Transverse colon (tissue), 4 donors: Measurements from ENCODE around the gene GRIK4. TPM values are rescaled to one million over a fixed set of nuclear protein-coding genes. Genes with fewer than 3 reads are reported as not detected.

ENCODE experiments used
- DNase-seq: peaks from one replicate; pipeline ENCODE4 v3.0.0-alpha.2; 2019
- H3K27ac ChIP-seq, 4 donors: fragments of 200-600 bp; sonication (generic); 2 replicates each; pipeline ENCODE4 v1.5.1; 2016 to 2018; ENCODE audit warnings: inconsistent platforms in 4 of 4
- H3K27me3 ChIP-seq: fragments of 200-600 bp; sonication (generic); 2 replicates; pipeline ENCODE4 v1.5.1; 2017; ENCODE audit warnings: inconsistent platforms
- H3K36me3 ChIP-seq, 4 donors: fragments of 200-600 bp; sonication (generic); 2 replicates each; pipeline ENCODE4 v1.5.1; 2017 to 2019; ENCODE audit warnings: inconsistent platforms in 4 of 4
- H3K4me1 ChIP-seq, 4 donors: fragments of 200-600 bp; sonication (generic); 2 replicates each; pipeline ENCODE4 v1.5.1; 2017 to 2020; ENCODE audit warnings: inconsistent platforms in 4 of 4
- H3K4me3 ChIP-seq, 4 donors: fragments of 200-600 bp; sonication (generic); 1 replicate in 1 of 4; 2 replicates in 3 of 4; pipeline versions ENCODE4 v1.5.1 to v1.6.1; 2017 to 2019; ENCODE audit warnings: inconsistent platforms in 4 of 4
- H3K9me3 ChIP-seq, 2 donors: fragments of 200-600 bp; sonication (generic); 2 replicates each; pipeline ENCODE4 v1.5.1; 2017 to 2019; ENCODE audit warnings: inconsistent platforms in 2 of 2
- EP300 ChIP-seq: sonication (generic); formaldehyde crosslinking; IDR thresholded peaks from one replicate; pipeline ENCODE4 v1.6.1; 2017; ENCODE audit warnings: antibody characterized with exemption, low read depth
- POLR2A ChIP-seq: fragments of 450-650 bp; IDR thresholded peaks from one replicate; pipeline ENCODE4 v1.6.1; 2016; ENCODE audit warnings: antibody characterized with exemption, mild to moderate bottlenecking, moderate library complexity
- POLR2AphosphoS5 ChIP-seq, 3 donors: sonication (generic); formaldehyde crosslinking; IDR thresholded peaks; one replicate each; pipeline ENCODE4 v1.6.1; 2016; ENCODE audit warnings: antibody characterized with exemption in 3 of 3
- WGBS, 2 donors: methylation state at CpG; one replicate each; pipeline ENCODE4 v1.1.5; 2018; ENCODE audit warnings: low coverage in 1 of 2; 5-methylcytosine and 5-hydroxymethylcytosine counted together
- in situ Hi-C, 4 donors: fragments of 200-750 bp; cut with MboI; loops; one replicate each; pipeline versions ENCODE4 v1.15.0 to v1.15.1; 2017; ENCODE audit warnings: low sequenced_read_pairs in 3 of 4, low pct_ligation_motif_present in 1 of 4, low pct_unique_long_range_greater_than_20kb in 1 of 4
- intact Hi-C: fragments of 100-400 bp; cut with DNase I; formaldehyde crosslinking; loops from one replicate; pipeline ENCODE4 v1.15.1; 2023; ENCODE audit warnings: low total_unique reads
- total RNA-seq, 4 donors: library from RNA; depleted of rRNA; stranded (reverse); fragments of >200 nt; gene quantifications; one replicate each; pipeline ENCODE4 v1.1.0, GENCODE V29; 2016
- TF ChIP-seq, protein P1 (sequence below), 5 experiments: fragments of 200-600 bp in 3 of 5; fragments of 450-650 bp in 2 of 5; sonication (generic) in 3 of 5; IDR thresholded peaks; 1 replicate in 2 of 5; 2 replicates in 3 of 5; pipeline ENCODE4 v1.5.1; 2016 to 2017; ENCODE audit warnings: antibody characterized with exemption in 5 of 5, inconsistent platforms in 3 of 5, mild to moderate bottlenecking in 2 of 5, moderate library complexity in 1 of 5

Gene GRIK4
- total RNA-seq, 4 donors from 2014 or later = 2.6 TPM; not detected in 3

- H3K36me3 ChIP-seq = no peaks in the 10 kb centered on the region
- DNase-seq = no peak
- intact Hi-C loops (no loop called here), in situ Hi-C loops (no loop called here)
- H3K9me3 ChIP-seq = no peaks in the 10 kb centered on the region
- TF ChIP-seq EP300 = no peak
- TF ChIP-seq POLR2AphosphoS5 (IDR thresholded peaks at IDR 0.05) = no peak
- TF ChIP-seq POLR2A = no peak
- TF ChIP-seq, protein P1, sequence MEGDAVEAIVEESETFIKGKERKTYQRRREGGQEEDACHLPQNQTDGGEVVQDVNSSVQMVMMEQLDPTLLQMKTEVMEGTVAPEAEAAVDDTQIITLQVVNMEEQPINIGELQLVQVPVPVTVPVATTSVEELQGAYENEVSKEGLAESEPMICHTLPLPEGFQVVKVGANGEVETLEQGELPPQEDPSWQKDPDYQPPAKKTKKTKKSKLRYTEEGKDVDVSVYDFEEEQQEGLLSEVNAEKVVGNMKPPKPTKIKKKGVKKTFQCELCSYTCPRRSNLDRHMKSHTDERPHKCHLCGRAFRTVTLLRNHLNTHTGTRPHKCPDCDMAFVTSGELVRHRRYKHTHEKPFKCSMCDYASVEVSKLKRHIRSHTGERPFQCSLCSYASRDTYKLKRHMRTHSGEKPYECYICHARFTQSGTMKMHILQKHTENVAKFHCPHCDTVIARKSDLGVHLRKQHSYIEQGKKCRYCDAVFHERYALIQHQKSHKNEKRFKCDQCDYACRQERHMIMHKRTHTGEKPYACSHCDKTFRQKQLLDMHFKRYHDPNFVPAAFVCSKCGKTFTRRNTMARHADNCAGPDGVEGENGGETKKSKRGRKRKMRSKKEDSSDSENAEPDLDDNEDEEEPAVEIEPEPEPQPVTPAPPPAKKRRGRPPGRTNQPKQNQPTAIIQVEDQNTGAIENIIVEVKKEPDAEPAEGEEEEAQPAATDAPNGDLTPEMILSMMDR (IDR thresholded peaks at IDR 0.05) = no peak
- no peak overlapping the region for H3K4me3 ChIP-seq
- H3K27me3 ChIP-seq = peaks cover 6% of the 10 kb centered on the region
- H3K27ac ChIP-seq = no peak overlapping the region
- 85 to 93% methylated on average over 5 to 10 of the region's 10 CpGs for WGBS, 2 donors
- H3K4me1 ChIP-seq = no peaks in the 10 kb centered on the region
Observed at GRCh38 chr11:120991830-120992686, 480.5 kb downstream of the GRIK4 start.

DNA sequence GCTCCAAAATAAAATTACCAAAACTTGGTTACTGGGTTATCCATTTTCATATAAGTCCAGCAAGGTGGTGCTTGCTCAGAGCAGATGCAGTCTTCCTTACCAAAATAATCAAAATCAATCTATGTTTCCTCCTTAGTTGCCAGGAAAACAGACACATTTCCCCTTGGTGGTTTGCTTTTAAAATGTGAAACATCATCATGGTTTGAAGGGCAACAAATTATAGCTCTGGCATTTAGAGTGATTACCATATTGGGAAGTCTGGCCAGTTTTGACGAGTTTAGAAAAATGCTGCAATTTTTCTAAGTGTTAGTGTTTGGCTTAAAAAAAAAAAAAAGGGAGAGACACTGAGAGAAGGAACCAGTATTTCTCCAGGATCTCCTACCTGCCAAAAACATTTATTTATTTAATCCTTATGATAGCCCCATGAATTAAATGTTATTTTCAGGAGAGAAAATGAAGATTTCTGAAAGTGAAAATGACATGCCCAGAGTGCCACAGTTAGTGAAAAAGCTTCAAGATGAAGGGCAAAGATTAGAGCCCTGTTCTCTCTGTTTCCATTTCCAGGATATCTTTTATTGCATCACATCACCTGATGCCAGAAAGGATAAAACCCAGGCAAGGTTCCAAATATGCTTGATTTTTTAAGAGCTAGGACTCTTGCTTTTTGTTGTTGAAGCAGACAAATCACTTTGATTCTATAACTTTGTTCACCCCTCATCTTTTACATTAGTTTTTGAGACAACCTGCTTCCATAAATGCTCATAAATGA is 482.7 kb downstream of the GRIK4 start:
- H3K36me3 ChIP-seq = no peaks in the 10 kb centered on the region
- H3K4me3 ChIP-seq = no peak overlapping the region
- intact Hi-C loops (no loop called here), in situ Hi-C loops (no loop called here)
- no peaks in the 10 kb centered on the region for H3K4me1 ChIP-seq
- TF ChIP-seq POLR2AphosphoS5 (IDR thresholded peaks at IDR 0.05) (no peak), EP300 (no peak), POLR2A (no peak)
- TF ChIP-seq, protein P1 (IDR thresholded peaks at IDR 0.05) = no peak
- WGBS, 2 donors = 33 to 60% methylated on average over 1 of the region's 1 CpG
- peaks cover 4% of the 10 kb centered on the region for H3K27me3 ChIP-seq
- no peaks in the 10 kb centered on the region for H3K9me3 ChIP-seq
- DNase-seq = no peak
- H3K27ac ChIP-seq = no peak overlapping the region

DNA sequence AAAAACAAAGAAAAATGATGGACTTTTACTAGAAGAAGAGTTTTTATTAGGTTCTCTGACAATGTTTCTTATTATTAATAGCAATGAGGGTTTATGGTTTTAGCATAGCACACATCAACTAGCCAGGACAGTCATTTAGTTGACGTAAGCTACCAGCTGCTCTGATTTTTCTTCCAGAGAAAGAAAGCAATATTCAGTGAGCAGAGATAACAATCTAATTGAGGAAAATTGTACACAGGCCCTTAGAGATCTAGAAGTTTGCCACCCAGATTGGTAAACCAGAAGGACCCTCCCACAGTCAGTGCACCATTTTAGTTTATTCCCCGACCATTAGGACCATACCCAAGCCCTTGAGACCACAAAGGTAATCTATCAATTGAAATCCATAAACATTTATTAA is 483.6 kb downstream of the GRIK4 start:
- H3K27me3 ChIP-seq = peaks cover 4% of the 10 kb centered on the region
- no peak overlapping the region for H3K4me3 ChIP-seq
- TF ChIP-seq POLR2AphosphoS5 (IDR thresholded peaks at IDR 0.05) (no peak), POLR2A (no peak)
- no peaks in the 10 kb centered on the region for H3K9me3 ChIP-seq
- WGBS, 2 donors = 65 to 86% methylated on average over 2 of the region's 2 CpGs
- in situ Hi-C loops = no loop called here
- no peak for DNase-seq
- no peaks in the 10 kb centered on the region for H3K4me1 ChIP-seq
- H3K27ac ChIP-seq = no peak overlapping the region
- no peaks in the 10 kb centered on the region for H3K36me3 ChIP-seq
- intact Hi-C loops = no loop called here

GRCh38 chr11:120996973-120997372 is 485.4 kb downstream of the GRIK4 start:
- Histone ChIP-seq H3K9me3 (no peaks in the 10 kb centered on the region), H3K27ac (no peak overlapping the region), H3K27me3 (no peaks in the 10 kb centered on the region), H3K4me3 (no peak overlapping the region), H3K4me1 (no peaks in the 10 kb centered on the region), H3K36me3 (no peaks in the 10 kb centered on the region)
- in situ Hi-C loops (no loop called here), intact Hi-C loops (no loop called here)
- no peak for TF ChIP-seq POLR2AphosphoS5 (IDR thresholded peaks at IDR 0.05)
- TF ChIP-seq EP300 = no peak
- TF ChIP-seq, protein P1 (IDR thresholded peaks at IDR 0.05) = no peak
- no peak for TF ChIP-seq POLR2A
- WGBS, 2 donors = 81 to 93% methylated on average over 3 to 5 of the region's 5 CpGs
- DNase-seq = no peak
